ENCODE results near the gene UPK2.
"Not testable (repeated sequence)": the region's sequence is repeated elsewhere in the genome, so short reads cannot be mapped to it uniquely, and the experiment has no call there.

UPK2 gene

DNA sequence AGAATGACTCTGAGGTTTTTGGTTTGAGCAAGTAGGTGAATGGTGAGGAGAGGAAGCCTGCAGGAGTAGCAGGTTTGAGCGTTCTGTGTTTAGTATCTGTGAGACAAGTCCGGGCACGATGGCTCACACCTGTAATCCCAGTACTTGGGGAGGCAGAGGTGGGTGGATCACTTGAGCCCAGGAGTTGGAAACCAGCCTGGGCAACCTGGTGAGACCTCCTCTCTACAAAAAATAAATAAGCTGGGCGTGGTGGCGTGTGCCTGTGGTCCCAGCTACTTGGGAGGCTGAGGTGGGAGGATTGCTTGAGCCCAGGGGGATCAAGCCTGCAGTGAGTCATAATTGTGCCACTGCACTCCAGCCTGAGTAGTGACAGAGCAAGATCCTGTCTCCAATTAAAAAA is 32.2 kb downstream of the UPK2 start:
- DNase-seq (ENCODE audit: low read depth): no peak

DNA sequence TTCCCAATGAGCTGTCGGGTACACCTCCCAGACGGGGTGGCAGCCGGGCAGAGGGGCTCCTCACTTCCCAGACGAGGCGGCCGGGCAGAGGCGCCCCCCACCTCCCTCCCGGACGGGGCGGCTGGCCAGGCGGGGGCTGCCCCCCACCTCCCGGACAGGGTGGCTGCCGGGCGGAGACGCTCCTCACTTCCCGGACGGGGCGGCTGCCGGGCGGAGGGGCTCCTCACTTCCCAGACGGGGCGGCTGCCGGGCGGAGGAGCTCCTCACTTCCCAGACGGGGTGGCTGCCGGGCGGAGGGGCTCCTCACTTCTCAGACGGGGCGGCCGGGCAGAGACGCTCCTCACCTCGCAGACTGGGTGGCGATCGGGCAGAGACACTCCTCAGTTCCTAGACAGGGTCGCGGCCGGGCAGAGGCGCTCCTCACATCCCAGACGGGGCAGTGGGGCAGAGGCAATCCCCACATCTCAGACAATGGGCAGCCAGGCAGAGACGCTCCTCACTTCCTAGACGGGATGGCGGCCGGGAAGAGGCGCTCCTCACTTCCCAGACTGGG is 35.5 kb downstream of the UPK2 start:
- DNase-seq (ENCODE audit: low read depth): not testable (repeated sequence)

DNA sequence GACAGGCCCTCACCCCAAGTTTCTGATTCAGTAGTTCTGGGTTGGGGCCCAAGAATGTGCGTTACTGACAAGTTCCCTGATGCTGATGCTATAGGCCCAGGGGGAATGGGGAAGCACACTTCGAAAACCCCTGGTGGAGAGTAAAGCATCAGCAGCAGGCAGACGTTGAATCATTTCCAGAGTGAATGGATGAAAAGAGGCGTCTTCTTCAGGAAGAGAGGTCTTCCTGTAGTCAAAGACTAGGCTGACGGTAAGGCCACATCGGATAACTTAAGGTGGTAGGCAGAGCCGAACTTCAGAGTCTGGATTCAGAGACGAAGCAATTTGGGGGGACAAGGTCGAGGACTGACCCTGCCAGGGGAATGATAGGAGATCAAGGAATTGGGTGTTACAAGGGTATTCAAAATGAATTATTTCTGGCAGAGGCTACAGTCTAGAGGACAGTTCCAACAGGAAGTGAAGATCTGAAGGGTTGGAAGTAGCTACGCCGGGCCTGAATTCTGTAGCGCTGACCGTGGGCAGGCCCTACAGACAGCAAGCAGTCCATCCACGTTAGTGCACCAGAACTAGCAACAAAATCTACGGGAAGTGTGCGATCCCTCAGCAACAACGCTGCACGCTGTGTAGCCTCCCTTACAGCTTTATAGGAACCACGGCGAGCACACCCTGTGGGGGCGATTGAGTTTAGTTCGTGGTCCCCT is 41.0 kb downstream of the UPK2 start:
- peak; percentile 43 for DNase-seq (ENCODE audit: low read depth)

DNA sequence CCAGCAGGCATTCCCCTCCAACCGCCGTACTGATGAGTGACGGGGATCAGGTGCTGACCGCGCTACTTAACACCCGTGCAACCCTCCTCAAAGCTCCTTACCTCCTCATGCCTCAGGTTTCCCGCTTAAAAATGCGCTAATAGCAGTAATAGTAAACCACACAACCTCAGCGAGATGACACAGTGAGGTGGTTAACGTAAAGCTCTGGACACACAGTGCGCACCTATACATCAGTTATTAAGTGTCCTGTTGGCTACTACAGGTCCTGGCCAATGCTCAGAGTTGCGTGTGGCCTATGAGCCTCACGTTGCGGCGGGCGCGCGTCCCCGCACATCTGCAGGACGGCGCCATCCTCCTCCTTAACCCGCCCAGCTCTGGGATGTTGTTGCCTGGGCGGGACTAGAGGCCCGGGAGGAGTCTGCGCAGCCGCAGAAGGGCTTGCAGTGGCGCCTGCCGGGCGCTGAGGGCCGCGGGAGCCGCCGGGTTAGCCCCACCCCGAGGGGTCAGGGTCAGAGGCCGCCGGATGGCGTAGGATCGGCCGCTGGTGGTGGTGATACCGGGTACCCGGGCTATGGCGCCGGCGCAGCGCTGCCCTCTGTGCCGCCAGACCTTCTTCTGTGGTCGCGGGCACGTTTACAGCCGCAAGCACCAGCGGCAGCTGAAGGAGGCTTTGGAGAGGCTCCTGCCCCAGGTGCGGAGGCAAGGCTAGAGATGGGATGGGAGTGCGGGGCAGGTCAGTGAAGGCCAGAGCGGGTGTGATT is 41.7 kb downstream of the UPK2 start, which contains the start of gene CENATAC:
Gene CENATAC (plus strand): TSS at position 512 of the 761 bp plus-strand sequence. CDS start 60 bp downstream, at position 572.
- peak; percentile 89 for DNase-seq (ENCODE audit: low read depth)

DNA sequence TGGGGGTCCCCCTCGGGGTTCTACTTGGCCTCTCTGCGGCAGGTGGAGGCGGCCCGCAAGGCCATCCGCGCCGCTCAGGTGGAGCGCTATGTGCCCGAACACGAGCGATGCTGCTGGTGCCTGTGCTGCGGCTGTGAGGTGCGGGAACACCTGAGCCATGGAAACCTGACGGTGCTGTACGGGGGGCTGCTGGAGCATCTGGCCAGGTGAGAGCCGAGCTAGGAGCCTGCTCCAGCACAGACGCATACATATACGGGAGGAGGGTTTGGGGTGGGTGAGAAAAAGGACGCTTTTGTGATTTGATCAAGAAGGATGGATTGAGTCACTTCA is 42.3 kb downstream of the UPK2 start:
- no peak for DNase-seq (ENCODE audit: low read depth)

DNA sequence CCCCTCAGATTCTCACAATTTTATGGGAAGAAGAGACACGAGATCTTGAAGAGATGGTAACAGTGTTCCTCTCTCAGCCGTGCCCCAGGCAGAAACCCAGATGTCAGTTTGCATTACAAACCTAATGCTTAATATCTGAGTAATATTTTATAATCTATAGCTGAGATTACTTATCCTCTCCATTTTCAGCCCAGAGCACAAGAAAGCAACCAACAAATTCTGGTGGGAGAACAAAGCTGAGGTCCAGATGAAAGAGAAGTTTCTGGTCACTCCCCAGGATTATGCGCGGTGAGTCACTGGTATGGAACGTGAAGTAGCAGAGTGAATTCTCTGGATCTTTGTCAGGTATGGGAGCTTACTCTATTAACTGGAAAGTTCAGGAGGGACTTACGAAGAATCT is 42.7 kb downstream of the UPK2 start:
- DNase-seq (ENCODE audit: low read depth): peak; percentile 83

DNA sequence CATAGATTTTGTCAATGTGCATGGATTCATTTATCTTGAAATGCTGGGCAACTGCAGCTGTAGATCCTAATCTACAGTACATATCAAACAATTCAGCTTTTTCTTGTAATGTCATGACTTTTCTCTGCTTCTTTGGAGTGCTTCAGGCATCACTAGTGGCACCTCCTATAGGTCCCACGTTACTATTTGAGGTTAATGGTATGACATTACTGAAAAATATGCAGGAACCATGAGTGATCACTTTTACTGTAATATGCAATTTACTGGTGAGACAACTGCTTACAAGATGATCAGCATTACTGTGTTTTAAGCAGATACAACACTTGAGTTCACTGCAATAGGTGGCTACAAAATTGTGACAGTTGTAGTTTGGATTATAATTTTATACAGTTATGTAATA is 44.8 kb downstream of the UPK2 start:
- DNase-seq (ENCODE audit: low read depth): peak; percentile 77

DNA sequence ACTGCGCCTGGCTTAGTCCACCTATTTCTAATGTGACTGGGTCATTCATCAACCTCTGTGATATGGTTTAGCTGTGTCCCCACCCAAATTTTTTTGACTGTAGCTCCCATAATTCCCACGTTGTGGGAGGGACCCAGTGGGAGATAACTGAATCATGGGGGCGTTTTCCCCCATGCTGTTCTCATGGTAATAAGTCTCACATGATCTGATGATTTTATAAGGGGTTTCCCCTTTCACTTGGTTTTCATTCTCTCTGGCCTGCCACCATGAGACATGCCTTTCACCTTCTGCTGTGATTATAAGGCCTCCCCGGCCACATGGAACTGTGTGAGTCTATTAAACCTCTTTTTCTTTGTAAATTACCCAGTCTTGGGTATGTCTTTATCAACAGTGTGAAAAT is 50.6 kb downstream of the UPK2 start:
- DNase-seq (ENCODE audit: low read depth): no peak

Measured in EH (cell line).